Gastroesophageal sphincter (tissue), 4 donors: ENCODE results near the gene ANO7. TPM values are rescaled to one million over a fixed set of nuclear protein-coding genes. Genes with fewer than 3 reads are reported as not detected.

Experiments
- ATAC-seq: fragments of 150-250 bp; one replicate; pipeline ENCODE4 v1.9.1; 2016; ENCODE audit warnings: mild to moderate bottlenecking, moderate library complexity
- H3K27ac ChIP-seq, 4 donors: fragments of 200-600 bp; sonication (generic) in 3 of 4; 1 replicate in 3 of 4; 2 replicates in 1 of 4; pipeline ENCODE4 v1.5.1; 2016 to 2019
- H3K27me3 ChIP-seq: fragments of 200-600 bp; sonication (generic); one replicate; pipeline ENCODE4 v1.5.1; 2019
- H3K36me3 ChIP-seq, 2 donors: fragments of 200-600 bp; sonication (generic); one replicate each; pipeline ENCODE4 v1.5.1; 2019; ENCODE audit warnings: control low read depth in 1 of 2
- H3K4me1 ChIP-seq, 3 donors: fragments of 200-600 bp; sonication (generic); 1 replicate in 2 of 3; 2 replicates in 1 of 3; pipeline ENCODE4 v1.5.1; 2016 to 2019; ENCODE audit warnings: control low read depth in 2 of 3
- H3K4me3 ChIP-seq, 2 donors: fragments of 200-600 bp; sonication (generic); one replicate each; pipeline ENCODE4 v1.5.1; 2019; ENCODE audit warnings: mild to moderate bottlenecking in 1 of 2, moderate library complexity in 1 of 2
- H3K9me3 ChIP-seq, 3 donors: fragments of 200-600 bp; sonication (generic); one replicate each; pipeline ENCODE4 v1.5.1; 2017 to 2019; ENCODE audit warnings: control low read depth in 2 of 3
- CTCF ChIP-seq, 4 experiments: fragments of 200-600 bp in 2 of 4; fragments of 450-650 bp in 2 of 4; sonication (generic) in 1 of 4; IDR thresholded peaks; one replicate each; pipeline ENCODE4 v1.5.1; 2017 to 2019; ENCODE audit warnings: antibody characterized with exemption in 4 of 4, mild to moderate bottlenecking in 2 of 4, moderate library complexity in 2 of 4
- EP300 ChIP-seq: sonication (generic); formaldehyde crosslinking; IDR thresholded peaks from one replicate; pipeline ENCODE4 v1.6.1; 2017; ENCODE audit warnings: antibody characterized with exemption, mild to moderate bottlenecking
- POLR2A ChIP-seq, 2 donors: fragments of 450-650 bp; IDR thresholded peaks; one replicate each; pipeline ENCODE4 v1.6.1; 2017; ENCODE audit warnings: antibody characterized with exemption in 2 of 2, mild to moderate bottlenecking in 2 of 2, moderate library complexity in 1 of 2
- POLR2AphosphoS5 ChIP-seq: sonication (generic); formaldehyde crosslinking; IDR thresholded peaks from one replicate; pipeline ENCODE4 v1.6.1; 2017; ENCODE audit warnings: antibody characterized with exemption
- WGBS, 2 donors: methylation state at CpG; one replicate each; pipeline ENCODE4 v1.1.5; 2018; ENCODE audit warnings: low coverage in 1 of 2; 5-methylcytosine and 5-hydroxymethylcytosine counted together
- total RNA-seq, 4 donors: library from RNA; depleted of rRNA; stranded (reverse); fragments of >200 nt; gene quantifications; one replicate each; pipeline ENCODE4 v1.1.0, GENCODE V29; 2016

The ANO7 gene
- total RNA-seq, 4 donors from 2014 or later, result 0.16 to 0.81 (median 0.53) TPM

DNA sequence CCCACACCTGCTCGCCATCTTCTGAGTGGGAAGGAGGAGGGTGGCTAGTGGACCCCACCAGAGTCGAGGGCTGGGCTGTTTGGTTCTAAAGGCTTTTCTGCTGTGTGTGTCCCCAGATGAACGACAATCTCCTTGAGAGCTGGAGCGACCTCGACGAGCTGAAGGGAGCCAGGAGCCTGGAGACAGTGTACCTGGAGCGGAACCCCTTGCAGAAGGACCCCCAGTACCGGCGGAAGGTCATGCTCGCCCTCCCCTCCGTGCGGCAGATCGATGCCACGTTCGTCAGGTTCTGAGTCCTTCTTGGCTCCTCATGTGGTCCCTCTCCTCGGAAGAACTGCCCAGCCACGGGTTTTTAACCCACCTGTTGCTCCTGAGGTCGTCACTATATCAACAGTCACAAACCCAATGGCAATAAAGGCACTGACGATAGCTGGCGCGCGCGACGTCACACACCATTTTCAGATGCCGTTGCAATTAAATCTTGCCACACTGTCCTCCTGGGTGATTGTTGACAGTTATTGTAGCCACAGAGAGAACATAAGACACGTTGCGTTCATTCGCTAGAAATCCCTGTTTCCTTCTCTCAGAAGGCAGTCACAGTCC lies 5.8 kb upstream of the ANO7 start:
- 93 to 97% methylated on average over 15 to 19 of the region's 28 CpGs for whole genome bisulfite sequencing, 2 donors

GRCh38 chr2:241183221-241183620 lies 5.3 kb upstream of the ANO7 start:
- no peak for ATAC-seq
- peaks cover 0 to 55% of the 10 kb centered on the region in 2 donors for H3K36me3 ChIP-seq
- H3K4me1 ChIP-seq, result no peaks in the 10 kb centered on the region
- no peak overlapping the region for H3K4me3 ChIP-seq
- no peaks in the 10 kb centered on the region for H3K9me3 ChIP-seq
- TF ChIP-seq POLR2AphosphoS5, result no peak
- TF ChIP-seq POLR2A (IDR thresholded peaks at IDR 0.05), result no peak
- TF ChIP-seq CTCF (IDR thresholded peaks at IDR 0.05), result no peak
- TF ChIP-seq EP300, result no peak
- peaks cover 9% of the 10 kb centered on the region for H3K27me3 ChIP-seq
- no peak overlapping the region for H3K27ac ChIP-seq
- WGBS, 2 donors, result 77 to 90% methylated on average over 3 to 7 of the region's 9 CpGs

More for the DNA sequence above, 5.8 kb upstream of the ANO7 start:
- Histone ChIP-seq H3K27me3 (peaks cover 6% of the 10 kb centered on the region), H3K4me1 (no peaks in the 10 kb centered on the region), H3K9me3 (no peaks in the 10 kb centered on the region), H3K4me3 (no peak overlapping the region), H3K36me3 (peaks cover 0 to 61% of the 10 kb centered on the region in 2 donors), H3K27ac (no peak overlapping the region)
- no peak for TF ChIP-seq POLR2AphosphoS5
- ATAC-seq, result no peak

DNA sequence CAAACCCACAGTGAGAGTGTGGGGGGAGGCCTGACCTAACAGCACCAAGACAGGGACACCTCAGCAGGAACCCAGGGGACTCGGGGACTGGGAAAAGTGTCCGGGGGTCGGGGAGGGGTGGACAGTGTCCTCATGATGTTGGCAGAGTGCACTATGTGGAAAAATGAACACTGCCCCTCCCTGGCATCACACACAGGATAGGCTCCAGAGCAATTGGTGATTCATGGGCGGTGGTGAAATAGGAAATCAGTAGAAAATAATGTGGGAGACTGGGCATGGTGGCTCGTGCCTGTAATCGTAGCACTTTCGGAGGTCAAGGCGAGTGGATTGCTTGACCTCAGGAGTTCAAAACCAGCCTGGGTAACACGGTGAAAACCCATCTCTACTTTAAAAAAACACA lies 3.6 kb upstream of the ANO7 start:
- H3K27ac ChIP-seq, result no peak overlapping the region
- no peaks in the 10 kb centered on the region for H3K4me1 ChIP-seq
- H3K9me3 ChIP-seq, result no peaks in the 10 kb centered on the region
- ATAC-seq, result no peak
- no peak overlapping the region for H3K4me3 ChIP-seq
- peaks cover 0 to 38% of the 10 kb centered on the region in 2 donors for H3K36me3 ChIP-seq
- H3K27me3 ChIP-seq, result peaks cover 15% of the 10 kb centered on the region
- no peak for TF ChIP-seq CTCF (IDR thresholded peaks at IDR 0.05)
- TF ChIP-seq POLR2AphosphoS5, result no peak
- TF ChIP-seq EP300, result no peak
- no peak for TF ChIP-seq POLR2A (IDR thresholded peaks at IDR 0.05)
- 65 to 89% methylated on average over 3 to 8 of the region's 9 CpGs for WGBS, 2 donors

DNA sequence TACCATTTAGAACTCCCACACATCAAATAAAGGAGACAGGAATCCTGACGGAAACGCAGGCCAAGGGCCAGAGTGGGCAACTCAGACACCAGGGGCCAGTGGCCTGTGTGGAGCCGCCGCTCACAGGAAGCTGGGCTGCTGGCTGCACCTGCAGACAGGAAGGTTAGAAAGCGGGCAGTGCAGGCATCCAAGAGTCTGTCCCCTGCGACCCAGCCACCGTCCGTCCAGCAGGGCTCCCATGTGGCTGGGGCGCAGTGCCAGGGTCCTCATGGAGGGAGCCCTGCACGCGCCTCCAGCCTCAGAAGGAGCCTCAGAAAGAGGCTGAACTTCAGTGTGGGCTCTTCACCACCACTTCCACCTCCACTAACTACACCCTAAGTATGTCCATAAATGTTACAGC lies 2.5 kb upstream of the ANO7 start:
- Histone ChIP-seq H3K36me3 (peaks cover 0 to 30% of the 10 kb centered on the region in 2 donors), H3K27ac (no peak overlapping the region), H3K9me3 (no peaks in the 10 kb centered on the region), H3K27me3 (peaks cover 15% of the 10 kb centered on the region), H3K4me3 (no peak overlapping the region), H3K4me1 (no peaks in the 10 kb centered on the region)
- WGBS, 2 donors, result 36% methylated on average over 2 of the region's 11 CpGs; no CpG with 5 or more reads in 1 of the 2 donors
- ATAC-seq, result no peak
- TF ChIP-seq EP300, result no peak
- TF ChIP-seq POLR2A (IDR thresholded peaks at IDR 0.05), result no peak
- no peak for TF ChIP-seq POLR2AphosphoS5
- TF ChIP-seq CTCF (IDR thresholded peaks at IDR 0.05), result no peak

DNA sequence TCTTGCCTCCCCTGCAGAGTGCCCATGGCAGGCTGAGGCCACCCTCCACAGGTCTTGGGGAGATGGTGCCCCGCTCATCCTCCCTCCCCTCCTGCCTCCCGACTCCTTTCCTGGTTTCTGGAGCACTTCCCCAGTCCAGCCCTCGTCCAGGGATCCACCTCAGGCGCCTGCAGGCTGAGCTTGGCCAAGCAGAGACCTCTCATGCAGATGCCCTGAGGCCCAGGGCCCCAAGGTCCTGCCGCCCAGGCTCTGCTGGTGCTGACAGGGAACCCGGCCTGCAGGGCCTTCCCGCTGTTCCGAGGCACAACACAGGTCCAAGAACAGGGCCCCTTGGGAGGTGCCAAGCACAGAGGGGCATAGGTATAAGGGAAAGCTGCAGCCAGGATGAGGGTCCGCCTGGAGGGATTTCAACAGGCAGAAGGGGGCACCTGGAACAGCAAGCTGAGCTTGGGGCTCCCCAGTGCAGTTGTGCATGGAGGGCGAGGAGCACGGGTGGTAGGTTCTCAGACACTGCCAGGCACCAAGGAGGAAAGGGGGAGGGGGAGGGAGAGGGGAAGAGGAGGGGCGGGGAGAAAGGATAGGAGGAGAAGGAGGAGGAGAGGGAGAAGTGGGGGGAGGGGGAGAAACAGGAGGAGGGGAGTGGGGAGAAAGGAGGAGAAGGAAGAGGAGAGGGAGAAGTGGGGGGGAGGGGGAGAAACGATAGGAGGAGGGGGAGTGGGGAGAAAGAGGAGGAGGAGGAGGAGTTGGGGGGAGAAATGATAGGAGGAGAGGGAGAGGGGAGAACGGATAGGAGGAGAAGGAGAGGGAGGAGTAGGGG lies 1.2 kb upstream of the ANO7 start:
- Histone ChIP-seq H3K36me3 (peaks cover 0 to 17% of the 10 kb centered on the region in 2 donors), H3K4me3 (no peak overlapping the region), H3K27ac (no peak overlapping the region), H3K4me1 (no peaks in the 10 kb centered on the region), H3K27me3 (peaks cover 15% of the 10 kb centered on the region), H3K9me3 (no peaks in the 10 kb centered on the region)
- ATAC-seq, result no peak
- no peak for TF ChIP-seq CTCF (IDR thresholded peaks at IDR 0.05)
- no peak for TF ChIP-seq POLR2A (IDR thresholded peaks at IDR 0.05)
- no peak for TF ChIP-seq POLR2AphosphoS5
- no peak for TF ChIP-seq EP300
- 0 to 7% methylated on average over 1 to 2 of the region's 14 CpGs for WGBS, 2 donors
